AG04449 (cell line): ENCODE data around the gene DYNLT4.
"Not testable (repeated sequence)": the region's sequence is repeated elsewhere in the genome, so short reads cannot be mapped to it uniquely, and the experiment has no call there.

Experiments
- CTCF ChIA-PET: fragments of 350-600 bp; formaldehyde crosslinking; extraction: SDS; loops from one replicate; lab custom pipeline; 2021; ENCODE audit warnings: antibody characterized with exemption; lab: Yijun Ruan, JAX
- POLR2A ChIA-PET: fragments of 400-600, 350-600 bp; formaldehyde crosslinking; extraction: SDS; loops from one replicate; lab custom pipeline; 2020; ENCODE audit warnings: antibody characterized with exemption, inconsistent platforms; lab: Yijun Ruan, JAX
- DNase-seq: peaks from one replicate; pipeline ENCODE4 v3.0.0-alpha.2; 2010; ENCODE audit warnings: low read depth, low spot score
- H3K4me3 ChIP-seq: 2 replicates; pipeline ENCODE4 v1.5.1; 2011; ENCODE audit warnings: low read depth, mild to moderate bottlenecking, control low read depth, low read length
- CTCF ChIP-seq: IDR thresholded peaks from one replicate; pipeline ENCODE4 v1.5.1; 2011; ENCODE audit warnings: mild to moderate bottlenecking, moderate library complexity, low read length, control low read depth, inconsistent platforms; ENCODE audit not compliant: insufficient read depth; ENCODE audit errors: missing control alignments

The DYNLT4 gene

GRCh38 chr1:44820328-44821239 lies 13.4 kb upstream of the DYNLT4 start:
- CTCF ChIA-PET: interaction anchor here (0.9 to 8.0 kb wide), 6 partner anchors 12 to 90 kb away, joined by 3 to 62 read pairs (median 5); partner anchors contain the start of genes BTBD19, DYNLT4 and RNU5D-1
- peak overlapping the region; percentile 59 for H3K4me3 ChIP-seq
- no peak for DNase-seq
- TF ChIP-seq CTCF: no peak
- POLR2A ChIA-PET: interaction anchor here (1.2 to 4.9 kb wide), 2 partner anchors 19 to 166 kb away, joined by 3 to 78 read pairs; partner anchors contain the start of genes EIF2B3 and PLK3

GRCh38 chr1:44819608-44820327 lies 12.6 kb upstream of the DYNLT4 start:
- CTCF ChIA-PET: interaction anchor here (0.9 to 2.2 kb wide), 5 partner anchors 10 to 89 kb away, joined by 3 to 6 read pairs (median 5); partner anchors contain the start of genes BTBD19, DYNLT4 and RNU5D-1
- H3K4me3 ChIP-seq: peak overlapping the region; percentile 59
- POLR2A ChIA-PET: interaction anchor here (0.6 to 4.9 kb wide), 17 partner anchors 9 to 199 kb away, joined by 3 to 78 read pairs (median 7); partner anchors contain the start of genes BTBD19, DYNLT4, EIF2B3 and HECTD3
- peak; percentile 83 for DNase-seq
- no peak for TF ChIP-seq CTCF

- ChIA-PET POLR2A (interaction anchor here (0.6 to 4.9 kb wide), 17 partner anchors 8 to 200 kb away, joined by 3 to 78 read pairs (median 7); partner anchors contain the start of genes BTBD19, DYNLT4, EIF2B3 and HECTD3), CTCF (interaction anchor here (0.9 to 2.2 kb wide), 6 partner anchors 10 to 197 kb away, joined by 3 to 6 read pairs (median 4); partner anchors contain the start of genes BTBD19, DYNLT4 and PLK3)
- no peak for DNase-seq
- no peak for TF ChIP-seq CTCF
- H3K4me3 ChIP-seq: peak overlapping the region; percentile 44
Observed at GRCh38 chr1:44819196-44819607, 12.1 kb upstream of the DYNLT4 start.

- POLR2A ChIA-PET: interaction anchor here (1.0 to 3.1 kb wide), 5 partner anchors 10 to 194 kb away, joined by 4 to 63 read pairs (median 13); partner anchors contain the start of genes BTBD19, DYNLT4, HECTD3 and PLK3
- TF ChIP-seq CTCF: no peak
- no peak for DNase-seq
- H3K4me3 ChIP-seq: no peak overlapping the region
- CTCF ChIA-PET: interaction anchor here (1.0 to 2.0 kb wide), 9 partner anchors 9 to 193 kb away, joined by 3 to 9 read pairs (median 5); partner anchors contain the start of genes BTBD19, HECTD3, PLK3 and RNU5D-1
Observed at GRCh38 chr1:44817771-44818495, 10.8 kb upstream of the DYNLT4 start.

- DNase-seq: no peak
- ChIA-PET POLR2A (interaction anchor here (1.0 to 3.1 kb wide), 4 partner anchors 9 to 194 kb away, joined by 4 to 63 read pairs (median 15); partner anchors contain the start of genes BTBD19, DYNLT4, HECTD3 and PLK3), CTCF (interaction anchor here (0.9 to 1.8 kb wide), 6 partner anchors 9 to 194 kb away, joined by 3 to 9 read pairs (median 4); partner anchors contain the start of genes BTBD19, HECTD3, PLK3 and RNU5D-1)
- no peak overlapping the region for H3K4me3 ChIP-seq
- no peak for TF ChIP-seq CTCF
Observed at GRCh38 chr1:44817307-44817706, 10.2 kb upstream of the DYNLT4 start.

GRCh38 chr1:44815926-44816325 lies 8.8 kb upstream of the DYNLT4 start:
- H3K4me3 ChIP-seq, DNase-seq: not testable (repeated sequence)
- ChIA-PET POLR2A (interaction anchor here (0.5 to 3.1 kb wide), 3 partner anchors 10 to 85 kb away, joined by 3 to 13 read pairs (median 4); partner anchors contain the start of genes PLK3 and RNU5D-1), CTCF (interaction anchor here (1.1 to 2.1 kb wide), 3 partner anchors 83 to 198 kb away, joined by 3 to 5 read pairs (median 3); no protein-coding TSS in a partner anchor)
